Small intestine (tissue), 7 donors: ENCODE measurements around the gene LYPD6B. TPM values are rescaled to one million over a fixed set of nuclear protein-coding genes. Genes with fewer than 3 reads are reported as not detected.

Experiments
- DNase-seq, 2 donors: peaks; one replicate each; pipeline versions ENCODE4 v3.0.0 to v3.0.0-alpha.2; 2013
- FAIRE-seq: peaks from 2 replicates; lab custom pipeline; 2012; peaks lifted over from hg19 to GRCh38; lab: Jason Lieb, UNC
- H3K27ac ChIP-seq, 3 donors: one replicate each; pipeline ENCODE4 v1.5.1; 2013; ENCODE audit warnings: low read length in 2 of 3, mild to moderate bottlenecking in 2 of 3, control low read depth in 1 of 3, inconsistent platforms in 1 of 3, low read depth in 1 of 3, moderate library complexity in 1 of 3
- H3K27me3 ChIP-seq, 3 donors: one replicate each; pipeline ENCODE4 v1.6.1; 2013; ENCODE audit warnings: low read length in 3 of 3, inconsistent platforms in 1 of 3; ENCODE audit not compliant: control insufficient read depth in 3 of 3, insufficient read depth in 3 of 3
- H3K36me3 ChIP-seq, 3 donors: one replicate each; pipeline ENCODE4 v1.6.1; 2013; ENCODE audit warnings: low read length in 3 of 3, inconsistent platforms in 1 of 3, low read depth in 1 of 3, mild to moderate bottlenecking in 1 of 3, moderate library complexity in 1 of 3; ENCODE audit not compliant: control insufficient read depth in 3 of 3, insufficient read depth in 2 of 3
- H3K4me1 ChIP-seq, 3 donors: one replicate each; pipeline ENCODE4 v1.6.1; 2013; ENCODE audit warnings: low read length in 2 of 3, inconsistent platforms in 1 of 3, low read depth in 1 of 3, mild to moderate bottlenecking in 1 of 3, moderate library complexity in 1 of 3; ENCODE audit not compliant: control insufficient read depth in 3 of 3, insufficient read depth in 2 of 3
- H3K4me3 ChIP-seq, 3 donors: one replicate each; pipeline ENCODE4 v1.5.1; 2013; ENCODE audit warnings: low read length in 3 of 3, control low read depth in 1 of 3, inconsistent platforms in 1 of 3, low read depth in 1 of 3, mild to moderate bottlenecking in 1 of 3, moderate library complexity in 1 of 3
- H3K9me3 ChIP-seq, 2 donors: one replicate each; pipeline ENCODE4 v1.6.1; 2013; ENCODE audit warnings: low read depth in 1 of 2, low read length in 1 of 2; ENCODE audit not compliant: control insufficient read depth in 2 of 2, insufficient read depth in 1 of 2
- WGBS, 3 donors: extraction: QIAGEN DNeasy Blood & Tissue Kit; methylation state at CpG; one replicate each; pipeline ENCODE4 v1.1.7; 2013; 5-methylcytosine and 5-hydroxymethylcytosine counted together
- polyA plus RNA-seq, 4 donors: library from polyadenylated mRNA; stranded (reverse) in 3 of 4; unstranded in 1 of 4; fragments of 200-250 nt in 3 of 4; fragments of 120-200 nt in 1 of 4; gene quantifications; one replicate each; pipeline versions ENCODE4 v1.2.1 to v1.2.3, GENCODE V29; 2013
- donor health status: healthy with polysubstance abuse.
- donor health status: control.
- donor health status: control.
- donor health status: Bipolar disorder and iron deficiency.
- donor health status: healthy.

LYPD6B gene
- polyA plus RNA-seq, 4 donors = 1.3 to 28.0 (median 7.8) TPM

- WGBS, 3 donors = 65 to 77% (median 77%) methylated on average over 2 of the region's 2 CpGs
- FAIRE-seq (no peak), DNase-seq (peak in 1 of 2 donors; percentile 5)
- Histone ChIP-seq H3K4me3 (no peak overlapping the region), H3K4me1 (no peaks in the 10 kb centered on the region), H3K27ac (no peak overlapping the region), H3K9me3 (no peaks in the 10 kb centered on the region), H3K36me3 (no peaks in the 10 kb centered on the region), H3K27me3 (no peaks in the 10 kb centered on the region)
These were observed 60.2 kb downstream of the LYPD6B start for GRCh38 chr2:149098701-149099100.

GRCh38 chr2:149099298-149099697 lies 60.8 kb downstream of the LYPD6B start:
- no peak overlapping the region for H3K4me3 ChIP-seq
- no peaks in the 10 kb centered on the region for H3K36me3 ChIP-seq
- no peaks in the 10 kb centered on the region for H3K9me3 ChIP-seq
- H3K27ac ChIP-seq = no peak overlapping the region
- no peaks in the 10 kb centered on the region for H3K4me1 ChIP-seq
- no peaks in the 10 kb centered on the region for H3K27me3 ChIP-seq
- no peak for DNase-seq
- WGBS, 3 donors = 76 to 90% (median 89%) methylated on average over 3 of the region's 3 CpGs
- FAIRE-seq = no peak

GRCh38 chr2:149100739-149101699 lies 62.5 kb downstream of the LYPD6B start:
- no peak overlapping the region for H3K4me3 ChIP-seq

GRCh38 chr2:149101818-149102217 lies 63.3 kb downstream of the LYPD6B start:
- FAIRE-seq (no peak), DNase-seq (no peak)
- 85 to 89% (median 89%) methylated on average over 2 of the region's 2 CpGs for WGBS, 3 donors

More at GRCh38 chr2:149100739-149101699, 62.5 kb downstream of the LYPD6B start:
- Histone ChIP-seq H3K9me3 (no peaks in the 10 kb centered on the region), H3K36me3 (no peaks in the 10 kb centered on the region), H3K27ac (no peak overlapping the region), H3K4me1 (no peaks in the 10 kb centered on the region), H3K27me3 (no peaks in the 10 kb centered on the region)
- DNase-seq = peak in 1 of 2 donors; percentile 18
- no peak for FAIRE-seq
- WGBS, 3 donors = 76 to 79% (median 78%) methylated on average over 12 of the region's 12 CpGs

GRCh38 chr2:149103081-149103620 lies 64.7 kb downstream of the LYPD6B start:
- H3K4me3 ChIP-seq = no peak overlapping the region
- 69 to 78% (median 73%) methylated on average over 3 of the region's 3 CpGs for WGBS, 3 donors
- H3K4me1 ChIP-seq = no peaks in the 10 kb centered on the region
- H3K27me3 ChIP-seq = no peaks in the 10 kb centered on the region
- H3K36me3 ChIP-seq = no peaks in the 10 kb centered on the region
- FAIRE-seq (no peak), DNase-seq (no peak)
- no peak overlapping the region for H3K27ac ChIP-seq
- H3K9me3 ChIP-seq = no peaks in the 10 kb centered on the region

More at GRCh38 chr2:149101818-149102217, 63.3 kb downstream of the LYPD6B start:
- Histone ChIP-seq H3K27ac (no peak overlapping the region), H3K9me3 (no peaks in the 10 kb centered on the region), H3K27me3 (no peaks in the 10 kb centered on the region), H3K4me1 (no peaks in the 10 kb centered on the region), H3K4me3 (no peak overlapping the region), H3K36me3 (no peaks in the 10 kb centered on the region)

GRCh38 chr2:149104221-149104620 lies 65.7 kb downstream of the LYPD6B start:
- H3K36me3 ChIP-seq = no peaks in the 10 kb centered on the region
- no peaks in the 10 kb centered on the region for H3K27me3 ChIP-seq
- H3K4me3 ChIP-seq = no peak overlapping the region
- FAIRE-seq (no peak), DNase-seq (no peak)
- no peaks in the 10 kb centered on the region for H3K4me1 ChIP-seq
- 49 to 93% (median 82%) methylated on average over 1 of the region's 1 CpG for WGBS, 3 donors
- no peaks in the 10 kb centered on the region for H3K9me3 ChIP-seq
- no peak overlapping the region for H3K27ac ChIP-seq

- Histone ChIP-seq H3K4me1 (no peaks in the 10 kb centered on the region), H3K4me3 (no peak overlapping the region), H3K27ac (no peak overlapping the region), H3K27me3 (no peaks in the 10 kb centered on the region), H3K9me3 (no peaks in the 10 kb centered on the region), H3K36me3 (no peaks in the 10 kb centered on the region)
- FAIRE-seq (no peak), DNase-seq (peak in 1 of 2 donors; percentile 47)
- 53 to 76% (median 65%) methylated on average over 1 of the region's 1 CpG for WGBS, 3 donors
These were observed 73.6 kb downstream of the LYPD6B start for GRCh38 chr2:149112068-149112467.

- no peaks in the 10 kb centered on the region for H3K4me1 ChIP-seq
- no peak overlapping the region for H3K4me3 ChIP-seq
- H3K36me3 ChIP-seq = no peaks in the 10 kb centered on the region
- H3K27me3 ChIP-seq = no peaks in the 10 kb centered on the region
- no peak for FAIRE-seq
- DNase-seq = no peak
- no peak overlapping the region for H3K27ac ChIP-seq
- no peaks in the 10 kb centered on the region for H3K9me3 ChIP-seq
- WGBS, 3 donors = 82 to 91% (median 90%) methylated on average over 2 of the region's 2 CpGs
These were observed 74.2 kb downstream of the LYPD6B start for GRCh38 chr2:149112713-149113112.
